GM12878 (cell line): Measurements from ENCODE around the gene CCDC170. TPM values are rescaled to one million over a fixed set of nuclear protein-coding genes. Genes with fewer than 3 reads are reported as not detected.
A peak's percentile ranks its signal among the peaks of the same experiment; 100 is the strongest.

Source experiments
- ATAC-seq: fragments of 200-7000 bp; cut with Tn5 transposase; 3 replicates; pipeline ENCODE4 v1.9.1; 2020; ENCODE audit warnings: mild to moderate bottlenecking, moderate library complexity
- BruUV-seq: library from RNA; stranded (reverse); fragments of 400-500 nt; replicated peaks from 2 replicates; lab custom pipeline; 2021; lab: Mats Ljungman, UMichigan
- CTCF ChIA-PET: fragments of 300-600 bp; sonication (Branson Sonifier 250); formaldehyde crosslinking; extraction: SDS; loops from one replicate; lab custom pipeline; 2021; ENCODE audit warnings: inconsistent platforms; lab: Yijun Ruan, JAX
- POLR2A ChIA-PET: fragments of 350-600 bp; formaldehyde crosslinking; extraction: SDS; loops from one replicate; lab custom pipeline; 2021; ENCODE audit warnings: inconsistent platforms; lab: Charles Lee
- RAD21 ChIA-PET: fragments of 300-600 bp; sonication (Branson Sonifier 250); formaldehyde crosslinking; loops from one replicate; lab custom pipeline; 2023; ENCODE audit warnings: antibody characterized with exemption; ENCODE audit not compliant: unreplicated experiment; lab: Charles Lee
- SMC1A ChIA-PET: fragments of 300-600 bp; sonication (Branson Sonifier 250); formaldehyde crosslinking; loops from one replicate; lab custom pipeline; 2023; ENCODE audit not compliant: unreplicated experiment, uncharacterized antibody; lab: Charles Lee
- DNase-seq: peaks from one replicate; pipeline ENCODE4 v3.0.0-alpha.2; 2011; ENCODE audit warnings: low read depth, low spot score
- FAIRE-seq: peaks from 3 replicates; lab custom pipeline; 2011; peaks lifted over from hg19 to GRCh38; lab: Jason Lieb, UNC
- H2AFZ ChIP-seq: 2 replicates; pipeline ENCODE4 v1.6.0; 2011; ENCODE audit warnings: low read depth, low read length, control low read depth; ENCODE audit not compliant: control insufficient read depth
- H3K27ac ChIP-seq: 2 replicates; pipeline ENCODE4 v1.5.1; 2011; ENCODE audit warnings: control low read depth; ENCODE audit not compliant: control insufficient read depth, insufficient read depth
- H3K27me3 ChIP-seq, 2 experiments: replicated peaks in 1 of 2; 2 replicates each; pipeline versions ENCODE4 v1.6.0 to v1.6.1; 2011; ENCODE audit warnings: low read length in 1 of 2; ENCODE audit not compliant: control insufficient read depth in 2 of 2, insufficient read depth in 2 of 2
- H3K36me3 ChIP-seq, 2 experiments: 2 replicates each; pipeline ENCODE4 v1.5.1; 2011; ENCODE audit warnings: low read length in 1 of 2; ENCODE audit not compliant: control insufficient read depth in 2 of 2, insufficient read depth in 2 of 2
- H3K4me1 ChIP-seq: 2 replicates; pipeline ENCODE4 v1.6.1; 2011; ENCODE audit warnings: mild to moderate bottlenecking, low read length, moderate library complexity, mixed read lengths; ENCODE audit not compliant: control insufficient read depth, insufficient read depth
- H3K4me2 ChIP-seq: 2 replicates; pipeline ENCODE4 v1.6.0; 2011; ENCODE audit warnings: control low read depth; ENCODE audit not compliant: control insufficient read depth, insufficient read depth
- H3K4me3 ChIP-seq: fragments of 200-600 bp; sonication (generic); 2 replicates; pipeline ENCODE4 v1.5.1; 2016
- H3K79me2 ChIP-seq: 2 replicates; pipeline ENCODE4 v1.6.0; 2011; ENCODE audit warnings: low read length; ENCODE audit not compliant: control insufficient read depth, insufficient read depth
- H3K9ac ChIP-seq: 2 replicates; pipeline ENCODE4 v1.8.0; 2011; ENCODE audit warnings: low read length, control low read depth, mixed read lengths; ENCODE audit not compliant: control insufficient read depth, insufficient read depth
- H3K9me3 ChIP-seq: replicated peaks from 3 replicates; pipeline ENCODE4 v1.5.1; 2011; ENCODE audit warnings: mild to moderate bottlenecking, low read length; ENCODE audit not compliant: control insufficient read depth, insufficient read depth
- H4K20me1 ChIP-seq: 2 replicates; pipeline ENCODE4 v1.6.0; 2011; ENCODE audit not compliant: control insufficient read depth, insufficient read depth
- ASH2L ChIP-seq: fragments of 300-600, 200-600 bp; sonication (generic); IDR thresholded peaks from 2 replicates; pipeline ENCODE4 v1.6.1; 2017; ENCODE audit warnings: low read depth, mild to moderate bottlenecking, borderline replicate concordance
- BHLHE40 ChIP-seq, 2 experiments: fragments of 450-650 bp in 1 of 2; IDR thresholded peaks; 2 replicates each; pipeline ENCODE4 v1.6.1; 2011 to 2017; ENCODE audit warnings: low read depth in 2 of 2, borderline replicate concordance in 1 of 2, improper control_type of control experiment in 1 of 2, low read length in 1 of 2, mild to moderate bottlenecking in 1 of 2
- MXI1 ChIP-seq: fragments of 150-350 bp; IDR thresholded peaks from 2 replicates; pipeline ENCODE4 v1.6.1; 2011; ENCODE audit warnings: low read depth, mild to moderate bottlenecking, inconsistent platforms, low read length, improper control_type of control experiment
- NR2F1 ChIP-seq: fragments of 450-650 bp; conservative IDR thresholded peaks from 2 replicates; pipeline ENCODE4 v1.6.1; 2017; ENCODE audit warnings: mild to moderate bottlenecking
- RAD21 ChIP-seq: IDR thresholded peaks from 2 replicates; pipeline ENCODE4 v1.6.1; 2011; ENCODE audit warnings: mild to moderate bottlenecking, low read depth, low read length, moderate library complexity; ENCODE audit not compliant: insufficient read depth
- SMC3 ChIP-seq: IDR thresholded peaks from 2 replicates; pipeline ENCODE4 v1.6.1; 2011; ENCODE audit warnings: low read length, improper control_type of control experiment, borderline replicate concordance
- ZNF384 ChIP-seq: IDR thresholded peaks from 2 replicates; pipeline ENCODE4 v1.6.1; 2012; ENCODE audit warnings: low read depth, mild to moderate bottlenecking, low read length, improper control_type of control experiment, borderline replicate concordance
- WGBS: methylation state at CpG from one replicate; pipeline ENCODE4 v1.1.6; 2016; ENCODE audit warnings: low lambda C conversion rate; ENCODE audit not compliant: insufficient replicate concordance, insufficient coverage; ENCODE audit errors: missing lambda C conversion rate; 5-methylcytosine and 5-hydroxymethylcytosine counted together
- in situ Hi-C: fragments of 300-500 bp; cut with MboI; formaldehyde crosslinking; loops from 9 replicates; pipeline ENCODE4 v1.14.3; 2018; ENCODE audit warnings: mixed read lengths
- intact Hi-C: fragments of 100-400 bp; cut with micrococcal nuclease; formaldehyde crosslinking; loops from one replicate; pipeline ENCODE4 v1.14.2; 2022; ENCODE audit not compliant: unreplicated experiment
- polyA plus RNA-seq, 11 experiments: library from polyadenylated mRNA; depleted of rRNA in 4 of 11; unstranded in 6 of 11; stranded (reverse) in 5 of 11; fragments of >200 nt; fragmentation: Nextera tagmentation in 4 of 11; fragmentation: Illumina TruSeq in 1 of 11; extraction: Ambion mirVana in 4 of 11; extraction: Trizol in 1 of 11; gene quantifications; 1 replicate in 1 of 11; 2 replicates in 10 of 11; pipeline versions ENCODE4 v1.2.1 to v1.2.3, GENCODE V29; 2011 to 2016; ENCODE audit warnings: inconsistent platforms in 2 of 11, missing spikeins in 2 of 11, low read depth in 1 of 11
- total RNA-seq, 4 experiments: library from RNA; depleted of rRNA in 3 of 4; stranded (reverse); fragments of >200 nt in 3 of 4; fragmentation: Illumina TruSeq in 1 of 4; extraction: Trizol in 1 of 4; gene quantifications; 2 replicates each; pipeline versions ENCODE4 v1.2.1 to v1.2.3, GENCODE V29; 2013 to 2021
- TF ChIP-seq, protein P1 (sequence below): fragments of 450-650 bp; IDR thresholded peaks from 2 replicates; pipeline ENCODE4 v1.6.1; 2017; ENCODE audit warnings: low read depth, mild to moderate bottlenecking, moderate library complexity
- TF ChIP-seq, protein P2 (sequence below), 3 experiments: IDR thresholded peaks in 2 of 3; conservative IDR thresholded peaks in 1 of 3; 2 replicates each; pipeline ENCODE4 v1.5.1; 2011; ENCODE audit warnings: low read depth in 3 of 3, low read length in 3 of 3, mild to moderate bottlenecking in 3 of 3, control low read depth in 2 of 3, moderate library complexity in 2 of 3, inconsistent platforms in 1 of 3, mixed read lengths in 1 of 3; ENCODE audit not compliant: control insufficient read depth in 2 of 3, insufficient read depth in 1 of 3; ENCODE audit errors: extremely low read depth in 1 of 3

CCDC170 gene
- total and polyA plus RNA-seq, 10 of the 15 experiments (the other 5 are each of a cell fraction or from before 2014, with no cell fraction given): not detected

DNA sequence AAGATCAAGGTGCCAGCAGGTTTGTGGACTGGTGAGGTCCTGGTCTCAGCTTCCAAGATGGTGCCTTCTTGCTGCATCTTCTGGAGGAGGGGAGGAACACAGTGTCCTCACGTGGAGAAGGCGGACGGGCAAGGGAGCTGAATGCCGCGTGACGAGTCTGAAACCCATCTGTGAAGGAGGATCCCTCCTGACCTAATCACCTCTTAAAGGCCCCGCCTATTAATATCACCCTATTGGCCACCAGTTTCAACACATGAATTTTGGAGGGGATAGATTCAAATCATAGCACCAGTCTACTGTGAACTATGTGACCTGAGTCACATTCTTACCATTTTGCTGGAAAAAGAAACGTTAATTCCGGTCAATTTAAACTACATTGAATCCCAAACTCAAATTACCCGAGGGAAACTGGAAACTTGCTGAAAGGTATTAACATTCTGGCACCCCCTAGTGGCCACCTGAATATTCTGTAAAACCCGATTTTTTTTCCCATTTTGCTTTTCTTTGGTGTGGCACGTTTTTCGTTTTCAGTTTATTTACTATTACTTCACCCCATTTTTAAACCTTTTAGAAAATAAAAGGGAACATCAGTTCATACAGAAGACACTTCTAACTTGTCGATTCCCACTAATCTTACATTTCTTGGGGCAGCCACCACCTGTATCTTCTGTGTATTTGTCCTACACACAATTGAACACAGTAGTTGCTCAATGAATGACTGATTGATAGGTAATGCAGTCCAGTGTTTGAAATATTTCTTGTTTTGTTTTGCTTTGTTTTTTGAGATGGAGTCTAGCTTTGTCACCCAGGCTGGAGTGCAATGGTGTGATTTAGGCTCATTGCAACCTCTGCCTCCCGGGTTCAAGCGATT lies 17.9 kb upstream of the CCDC170 start:
- no TSS peak for BruUV-seq
- POLR2A ChIA-PET: interaction anchor here (0.6 to 0.7 kb wide), 2 partner anchors 25 kb away, joined by 3 read pairs; no protein-coding TSS in a partner anchor
- Histone ChIP-seq H3K27me3 (no peaks in the 10 kb centered on the region), H3K9me3 (no peaks in the 10 kb centered on the region), H4K20me1 (no peaks in the 10 kb centered on the region), H3K4me1 (no peaks in the 10 kb centered on the region), H3K9ac (no peak overlapping the region), H3K4me2 (peak overlapping the region; percentile 3; the same call in 1 of the 2 replicates), H3K27ac (no peak overlapping the region), H3K36me3 (no peaks in the 10 kb centered on the region), H3K79me2 (no peaks in the 10 kb centered on the region), H3K4me3 (0 out of 2 replicates have a peak overlapping the region, but pooled peaks have one; percentile 7), H2AFZ (peak overlapping the region; percentile 7)
- ATAC-seq (peak; percentile 96), FAIRE-seq (peak; percentile 91), DNase-seq (no peak)
- TF ChIP-seq MXI1: 0 out of 2 replicates have a peak, but pooled peaks have one; percentile 26
- TF ChIP-seq RAD21: peak; percentile 63
- TF ChIP-seq NR2F1: 0 out of 2 replicates have a peak, but pooled peaks have one; percentile 37
- no peak; the same call in 1 of the 2 replicates for TF ChIP-seq ZNF384
- TF ChIP-seq, protein P1, sequence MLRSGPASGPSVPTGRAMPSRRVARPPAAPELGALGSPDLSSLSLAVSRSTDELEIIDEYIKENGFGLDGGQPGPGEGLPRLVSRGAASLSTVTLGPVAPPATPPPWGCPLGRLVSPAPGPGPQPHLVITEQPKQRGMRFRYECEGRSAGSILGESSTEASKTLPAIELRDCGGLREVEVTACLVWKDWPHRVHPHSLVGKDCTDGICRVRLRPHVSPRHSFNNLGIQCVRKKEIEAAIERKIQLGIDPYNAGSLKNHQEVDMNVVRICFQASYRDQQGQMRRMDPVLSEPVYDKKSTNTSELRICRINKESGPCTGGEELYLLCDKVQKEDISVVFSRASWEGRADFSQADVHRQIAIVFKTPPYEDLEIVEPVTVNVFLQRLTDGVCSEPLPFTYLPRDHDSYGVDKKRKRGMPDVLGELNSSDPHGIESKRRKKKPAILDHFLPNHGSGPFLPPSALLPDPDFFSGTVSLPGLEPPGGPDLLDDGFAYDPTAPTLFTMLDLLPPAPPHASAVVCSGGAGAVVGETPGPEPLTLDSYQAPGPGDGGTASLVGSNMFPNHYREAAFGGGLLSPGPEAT: 0 out of 2 replicates have a peak, but pooled peaks have one; percentile 16
- peak; percentile 58; the same call in 1 of the 2 replicates for TF ChIP-seq SMC3
- TF ChIP-seq ASH2L: no peak
- TF ChIP-seq, protein P2, sequence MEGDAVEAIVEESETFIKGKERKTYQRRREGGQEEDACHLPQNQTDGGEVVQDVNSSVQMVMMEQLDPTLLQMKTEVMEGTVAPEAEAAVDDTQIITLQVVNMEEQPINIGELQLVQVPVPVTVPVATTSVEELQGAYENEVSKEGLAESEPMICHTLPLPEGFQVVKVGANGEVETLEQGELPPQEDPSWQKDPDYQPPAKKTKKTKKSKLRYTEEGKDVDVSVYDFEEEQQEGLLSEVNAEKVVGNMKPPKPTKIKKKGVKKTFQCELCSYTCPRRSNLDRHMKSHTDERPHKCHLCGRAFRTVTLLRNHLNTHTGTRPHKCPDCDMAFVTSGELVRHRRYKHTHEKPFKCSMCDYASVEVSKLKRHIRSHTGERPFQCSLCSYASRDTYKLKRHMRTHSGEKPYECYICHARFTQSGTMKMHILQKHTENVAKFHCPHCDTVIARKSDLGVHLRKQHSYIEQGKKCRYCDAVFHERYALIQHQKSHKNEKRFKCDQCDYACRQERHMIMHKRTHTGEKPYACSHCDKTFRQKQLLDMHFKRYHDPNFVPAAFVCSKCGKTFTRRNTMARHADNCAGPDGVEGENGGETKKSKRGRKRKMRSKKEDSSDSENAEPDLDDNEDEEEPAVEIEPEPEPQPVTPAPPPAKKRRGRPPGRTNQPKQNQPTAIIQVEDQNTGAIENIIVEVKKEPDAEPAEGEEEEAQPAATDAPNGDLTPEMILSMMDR (IDR thresholded peaks at IDR 0.05 in 2 of 3, conservative IDR thresholded peaks at IDR 0.05 in 1 of 3; ENCODE audit: control insufficient read depth in 2 of 3, extremely low read depth in 1 of 3, insufficient read depth in 1 of 3, low read depth in 3 of 3, low read length in 3 of 3): peak; percentile 58 to 72 (median 71); a peak in 5 of 6 replicates
- peak; percentile 56 to 62; a peak in 2 of 4 replicates for TF ChIP-seq BHLHE40 (IDR thresholded peaks at IDR 0.05; ENCODE audit: borderline replicate concordance in 1 of 2, low read depth in 2 of 2, low read length in 1 of 2)
- RAD21 ChIA-PET: interaction anchor here (0.9 to 1.7 kb wide), 3 partner anchors 34 to 117 kb away, joined by 3 to 7 read pairs (median 4); no protein-coding TSS in a partner anchor
- intact Hi-C loops (loop anchor here (1.0 to 5.0 kb wide), 2 partner anchors 34 to 70 kb away; no protein-coding TSS in a partner anchor), in situ Hi-C loops (no loop called here)
- WGBS: 43% methylated on average over 16 of the region's 16 CpGs
- SMC1A ChIA-PET: interaction anchor here (0.6 to 1.2 kb wide), 7 partner anchors 9 to 91 kb away, joined by 3 to 7 read pairs (median 3); no protein-coding TSS in a partner anchor
- CTCF ChIA-PET: interaction anchor here (0.6 to 3.7 kb wide), 15 partner anchors 10 to 151 kb away, joined by 3 to 21 read pairs (median 4); no protein-coding TSS in a partner anchor
